Epithelial cell of esophagus (primary cell): ENCODE measurements around the gene MAB21L4.

Experiments
- DNase-seq: peaks from one replicate; pipeline ENCODE4 v3.0.0; 2010; ENCODE audit warnings: low read depth
- H3K4me3 ChIP-seq: 2 replicates; pipeline ENCODE4 v1.5.1; 2011; ENCODE audit warnings: mild to moderate bottlenecking, low read length, control low read depth
- TF ChIP-seq, protein P1 (sequence below): IDR thresholded peaks from 2 replicates; pipeline ENCODE4 v1.5.1; 2011; ENCODE audit warnings: low read depth, mild to moderate bottlenecking, low read length, control low read depth, inconsistent platforms; ENCODE audit not compliant: insufficient read depth; ENCODE audit errors: missing control alignments

The MAB21L4 gene

GRCh38 chr2:240918258-240919091 lies 22.5 kb upstream of the MAB21L4 start:
- TF ChIP-seq, protein P1, sequence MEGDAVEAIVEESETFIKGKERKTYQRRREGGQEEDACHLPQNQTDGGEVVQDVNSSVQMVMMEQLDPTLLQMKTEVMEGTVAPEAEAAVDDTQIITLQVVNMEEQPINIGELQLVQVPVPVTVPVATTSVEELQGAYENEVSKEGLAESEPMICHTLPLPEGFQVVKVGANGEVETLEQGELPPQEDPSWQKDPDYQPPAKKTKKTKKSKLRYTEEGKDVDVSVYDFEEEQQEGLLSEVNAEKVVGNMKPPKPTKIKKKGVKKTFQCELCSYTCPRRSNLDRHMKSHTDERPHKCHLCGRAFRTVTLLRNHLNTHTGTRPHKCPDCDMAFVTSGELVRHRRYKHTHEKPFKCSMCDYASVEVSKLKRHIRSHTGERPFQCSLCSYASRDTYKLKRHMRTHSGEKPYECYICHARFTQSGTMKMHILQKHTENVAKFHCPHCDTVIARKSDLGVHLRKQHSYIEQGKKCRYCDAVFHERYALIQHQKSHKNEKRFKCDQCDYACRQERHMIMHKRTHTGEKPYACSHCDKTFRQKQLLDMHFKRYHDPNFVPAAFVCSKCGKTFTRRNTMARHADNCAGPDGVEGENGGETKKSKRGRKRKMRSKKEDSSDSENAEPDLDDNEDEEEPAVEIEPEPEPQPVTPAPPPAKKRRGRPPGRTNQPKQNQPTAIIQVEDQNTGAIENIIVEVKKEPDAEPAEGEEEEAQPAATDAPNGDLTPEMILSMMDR, result no peak
- no peak for DNase-seq
- H3K4me3 ChIP-seq, result no peak overlapping the region

GRCh38 chr2:240917684-240918257 lies 21.8 kb upstream of the MAB21L4 start:
- no peak overlapping the region for H3K4me3 ChIP-seq
- no peak for DNase-seq
- TF ChIP-seq, protein P1, result no peak

- TF ChIP-seq, protein P1, result no peak
- DNase-seq, result no peak
- no peak overlapping the region for H3K4me3 ChIP-seq
Observed at GRCh38 chr2:240917009-240917683, 21.2 kb upstream of the MAB21L4 start.

DNA sequence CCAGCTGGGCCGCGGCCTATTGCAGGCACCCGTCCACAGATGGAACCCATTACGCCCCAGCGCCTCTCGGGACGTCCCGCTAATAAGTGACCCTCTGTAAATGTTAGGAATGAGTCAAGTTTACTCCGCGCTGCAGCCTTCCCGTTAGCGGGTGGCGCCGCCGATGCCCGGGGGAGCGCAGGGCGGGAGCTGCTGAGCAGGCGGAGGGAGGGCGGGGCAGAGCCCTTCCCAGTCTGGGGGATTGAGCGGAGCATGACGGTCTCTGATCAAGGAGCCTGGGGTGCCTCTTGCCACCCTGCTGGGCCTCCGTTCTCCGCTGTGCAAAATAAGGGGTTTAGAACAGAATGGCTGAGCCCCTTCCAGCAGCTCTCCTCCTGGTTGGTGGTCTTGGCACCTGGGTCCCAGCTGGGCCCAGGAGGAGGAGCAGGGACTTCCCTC lies 20.6 kb upstream of the MAB21L4 start:
- peak; percentile 13 for DNase-seq
- TF ChIP-seq, protein P1, result no peak
- no peak overlapping the region for H3K4me3 ChIP-seq

DNA sequence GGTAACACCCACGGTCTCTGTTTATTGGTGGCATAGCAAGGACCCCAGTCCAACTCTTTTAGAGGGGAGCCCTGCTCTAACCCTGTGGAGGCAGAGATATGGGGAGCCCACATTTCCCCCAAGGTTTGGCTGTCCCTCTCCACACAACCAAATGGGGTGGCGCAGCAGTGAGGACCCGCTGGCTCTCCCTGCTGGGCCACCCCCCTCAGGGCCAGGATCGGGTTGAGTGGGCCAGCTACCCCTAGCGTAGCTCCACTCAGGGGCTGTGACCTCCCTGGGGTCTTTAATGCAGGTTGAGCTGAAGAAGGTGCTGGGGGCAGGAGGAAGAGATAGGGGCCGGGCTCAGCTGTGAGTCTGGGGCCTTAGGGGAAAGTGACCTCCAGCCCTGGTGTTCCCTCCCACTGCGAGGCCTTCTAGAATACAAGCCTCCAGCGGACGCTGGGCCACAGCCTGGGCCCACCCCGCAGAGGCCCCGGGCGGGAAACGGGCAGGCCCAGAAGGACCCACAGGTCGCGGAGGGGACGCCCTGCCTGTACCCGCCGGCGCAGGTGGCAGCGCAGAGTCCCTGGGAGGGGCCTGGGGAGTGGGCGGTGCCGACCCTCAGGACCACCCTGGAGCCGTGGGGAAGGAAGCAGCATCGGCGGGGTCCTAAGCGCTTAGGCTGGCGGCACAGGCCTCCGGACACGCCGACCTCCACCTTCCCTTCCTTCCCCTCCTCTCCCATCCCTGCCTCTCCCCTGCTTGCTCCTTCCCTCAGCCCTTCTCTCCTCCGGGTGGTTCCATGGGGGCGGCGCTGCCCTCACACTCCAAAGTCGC lies 19.8 kb upstream of the MAB21L4 start:
- H3K4me3 ChIP-seq, result no peak overlapping the region
- no peak for DNase-seq
- TF ChIP-seq, protein P1, result no peak

GRCh38 chr2:240914645-240915525 lies 18.9 kb upstream of the MAB21L4 start:
- DNase-seq, result no peak
- no peak overlapping the region for H3K4me3 ChIP-seq
- TF ChIP-seq, protein P1, result no peak
